Measurements from ENCODE around the gene TRHDE. TPM values are rescaled to one million over a fixed set of nuclear protein-coding genes. Genes with fewer than 3 reads are reported as not detected.

Gene TRHDE
- polyA plus RNA-seq, 2 of the 4 experiments (the other 2 are of a cell fraction), result 0.16 to 0.32 TPM

- peak overlapping the region; percentile 94 for H3K4me2 ChIP-seq
- POLR2A ChIA-PET, result no interaction called here
- no peak overlapping the region for H3K27ac ChIP-seq
- WGBS (ENCODE audit: missing lambda C conversion rate), result 30% methylated on average over 17 of the region's 17 CpGs
- no peak for DNase-seq (ENCODE audit: low read depth in 1 of 2, low spot score in 1 of 2)
- no peak for ATAC-seq
- H3K9me3 ChIP-seq, result no peaks in the 10 kb centered on the region
- CTCF ChIA-PET, result interaction anchor here (1.0 to 1.4 kb wide), 2 partner anchors 9 kb away, joined by 4 to 6 read pairs; no protein-coding TSS in a partner anchor
- TF ChIP-seq TP53 (CRISPR knock-in tag; IDR thresholded peaks at IDR 0.05), result no peak
- TF ChIP-seq POLR2A (IDR thresholded peaks at IDR 0.05; ENCODE audit: low read length), result no peak
- no peak for TF ChIP-seq CTCF (IDR thresholded peaks at IDR 0.05)
- no peak for TF ChIP-seq ZC3H11A (IDR thresholded peaks at IDR 0.05)
- no peak for TF ChIP-seq ZFP36 (IDR thresholded peaks at IDR 0.05; ENCODE audit: borderline replicate concordance, partially characterized antibody)
- no peak for TF ChIP-seq ESRRA (IDR thresholded peaks at IDR 0.05; ENCODE audit: borderline replicate concordance, low read length)
- no peak for TF ChIP-seq NFE2L2 (conservative IDR thresholded peaks at IDR 0.05; ENCODE audit: low read length)
- no peak for FAIRE-seq
- peak overlapping the region; percentile 49; the same call in 1 of the 3 replicates for H3K4me3 ChIP-seq
- H3K4me1 ChIP-seq, result peaks cover 2% of the 10 kb centered on the region; the same call in 1 of the 3 replicates
Measured at GRCh38 chr12:72273851-72274351, 1.7 kb downstream of the TRHDE start.

GRCh38 chr12:72274931-72275330, 2.8 kb downstream of the TRHDE start:
- DNase-seq (ENCODE audit: low read depth in 1 of 2, low spot score in 1 of 2) (no peak), ATAC-seq (no peak), FAIRE-seq (no peak)
- 17% methylated on average over 1 of the region's 1 CpG for WGBS (ENCODE audit: missing lambda C conversion rate)
- H3K27ac ChIP-seq, result no peak overlapping the region
- H3K4me2 ChIP-seq, result no peak overlapping the region
- ChIA-PET POLR2A (no interaction called here), CTCF (interaction anchor here (1.4 kb wide), 1 partner anchor 10 kb away, joined by 6 read pairs; no protein-coding TSS in a partner anchor)
- H3K4me1 ChIP-seq, result peaks cover 2% of the 10 kb centered on the region; the same call in 1 of the 3 replicates
- H3K4me3 ChIP-seq, result no peak overlapping the region
- TF ChIP-seq ZC3H11A (IDR thresholded peaks at IDR 0.05) (no peak), BCL3 (IDR thresholded peaks at IDR 0.05) (no peak), CBX2 (IDR thresholded peaks at IDR 0.05; ENCODE audit: borderline replicate concordance, low read depth) (no peak), RFX5 (IDR thresholded peaks at IDR 0.05) (no peak), JUNB (IDR thresholded peaks at IDR 0.05) (no peak), TP53 (CRISPR knock-in tag; IDR thresholded peaks at IDR 0.05) (no peak), CTCF (IDR thresholded peaks at IDR 0.05) (no peak), POLR2AphosphoS2 (conservative IDR thresholded peaks at IDR 0.05; ENCODE audit: low read length) (no peak), SMC3 (IDR thresholded peaks at IDR 0.05) (no peak), MAFK (IDR thresholded peaks at IDR 0.05; ENCODE audit: partially characterized antibody) (no peak), ELK1 (IDR thresholded peaks at IDR 0.05; ENCODE audit: low read depth, low read length) (no peak), POLR2A (IDR thresholded peaks at IDR 0.05; ENCODE audit: low read length) (no peak)
- H3K9me3 ChIP-seq, result no peaks in the 10 kb centered on the region

GRCh38 chr12:72275526-72275925, 3.4 kb downstream of the TRHDE start:
- Histone ChIP-seq H3K4me3 (no peak overlapping the region), H3K9me3 (no peaks in the 10 kb centered on the region), H3K4me1 (peaks cover 2% of the 10 kb centered on the region; the same call in 1 of the 3 replicates), H3K27ac (no peak overlapping the region), H3K4me2 (no peak overlapping the region)
- ChIA-PET POLR2A (no interaction called here), CTCF (no interaction called here)
- FAIRE-seq (no peak), DNase-seq (ENCODE audit: low read depth in 1 of 2, low spot score in 1 of 2) (no peak), ATAC-seq (no peak)
- TF ChIP-seq FOSB (CRISPR knock-in tag; IDR thresholded peaks at IDR 0.05) (no peak), POLR2A (IDR thresholded peaks at IDR 0.05; ENCODE audit: low read length) (no peak), NPAS2 (CRISPR knock-in tag; IDR thresholded peaks at IDR 0.05; ENCODE audit: borderline replicate concordance) (no peak)
- 58% methylated on average over 2 of the region's 2 CpGs for WGBS (ENCODE audit: missing lambda C conversion rate)

Data from A549 (cell line).